Left ventricle myocardium inferior (tissue), 1 donor: ENCODE data around the gene ACAD9. TPM values are rescaled to one million over a fixed set of nuclear protein-coding genes. Genes with fewer than 3 reads are reported as not detected.

ENCODE experiments used
- DNase-seq: peaks from one replicate; pipeline ENCODE4 v3.0.0-alpha.2; 2020
- H3K27ac ChIP-seq: fragments of 200-600 bp; replicated peaks from 2 replicates; pipeline ENCODE4 v1.8.0; 2021
- H3K27me3 ChIP-seq: fragments of 200-600 bp; 2 replicates; pipeline ENCODE4 v1.8.0; 2021; ENCODE audit warnings: low read depth
- H3K36me3 ChIP-seq: fragments of 200-600 bp; 2 replicates; pipeline ENCODE4 v1.8.0; 2021
- H3K4me1 ChIP-seq: fragments of 200-600 bp; 2 replicates; pipeline ENCODE4 v1.8.0; 2021
- H3K4me3 ChIP-seq: fragments of 200-600 bp; 2 replicates; pipeline ENCODE4 v1.8.0; 2021; ENCODE audit warnings: mild to moderate bottlenecking, moderate library complexity
- H3K9me3 ChIP-seq: fragments of 200-600 bp; replicated peaks from 2 replicates; pipeline ENCODE4 v1.8.0; 2021
- intact Hi-C: fragments of 100-400 bp; cut with micrococcal nuclease; formaldehyde crosslinking; loops from one replicate; pipeline ENCODE4 v1.11.0; 2022
- total RNA-seq: library from RNA; stranded (reverse); fragmentation: NEBNext Ultra II Directional; extraction: Animal tissue kit (Norgen Biotek cat#: 25700); gene quantifications from one replicate; pipeline ENCODE4 v1.2.1, GENCODE V29; 2021
- TF ChIP-seq, protein P1 (sequence below): fragments of 200-600 bp; IDR thresholded peaks from 2 replicates; pipeline ENCODE4 v1.8.0; 2021; ENCODE audit warnings: antibody characterized with exemption, mild to moderate bottlenecking, borderline replicate concordance
- donor health status: DM: no; HTN: yes; CAD: no; lungs with severe emphysema.

ACAD9 gene
- total RNA-seq, 1 donor from 2014 or later: 35.9 TPM

DNA sequence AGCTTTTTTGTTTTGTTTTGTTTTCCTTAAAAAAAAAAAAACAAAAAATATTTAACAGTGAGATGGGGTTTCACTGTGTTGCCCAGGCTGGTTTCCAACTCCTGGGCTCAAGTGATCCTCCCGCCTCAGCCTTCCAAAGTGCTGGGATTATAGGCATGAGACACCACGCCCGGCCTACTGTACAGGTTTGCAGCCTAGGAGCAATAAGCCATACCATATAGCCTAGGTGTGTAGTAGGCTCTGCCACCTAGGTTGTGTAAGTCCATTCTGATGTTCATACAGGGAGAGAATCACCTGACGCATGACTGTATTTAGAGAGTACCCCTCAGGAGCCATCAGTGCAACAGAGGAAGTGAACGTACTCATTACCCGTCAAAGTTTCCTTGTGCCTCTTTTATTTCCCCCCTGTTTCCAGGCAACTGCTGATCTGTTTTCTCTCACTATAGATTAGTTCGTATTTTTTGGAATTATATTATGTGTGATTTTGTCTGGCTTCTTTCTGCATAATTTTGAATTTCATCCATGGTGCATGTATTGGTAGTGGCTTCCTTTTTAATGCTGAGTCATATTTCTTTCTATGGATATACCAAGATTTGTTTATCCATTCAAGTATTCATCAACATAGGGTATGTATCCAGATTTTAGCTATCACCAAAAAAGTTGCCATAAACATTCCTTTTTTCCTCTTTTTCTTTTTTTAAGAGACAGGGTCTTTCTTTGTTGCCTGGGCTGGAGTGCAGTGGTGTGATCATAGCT lies 9.9 kb downstream of the ACAD9 start:
- TF ChIP-seq, protein P1, sequence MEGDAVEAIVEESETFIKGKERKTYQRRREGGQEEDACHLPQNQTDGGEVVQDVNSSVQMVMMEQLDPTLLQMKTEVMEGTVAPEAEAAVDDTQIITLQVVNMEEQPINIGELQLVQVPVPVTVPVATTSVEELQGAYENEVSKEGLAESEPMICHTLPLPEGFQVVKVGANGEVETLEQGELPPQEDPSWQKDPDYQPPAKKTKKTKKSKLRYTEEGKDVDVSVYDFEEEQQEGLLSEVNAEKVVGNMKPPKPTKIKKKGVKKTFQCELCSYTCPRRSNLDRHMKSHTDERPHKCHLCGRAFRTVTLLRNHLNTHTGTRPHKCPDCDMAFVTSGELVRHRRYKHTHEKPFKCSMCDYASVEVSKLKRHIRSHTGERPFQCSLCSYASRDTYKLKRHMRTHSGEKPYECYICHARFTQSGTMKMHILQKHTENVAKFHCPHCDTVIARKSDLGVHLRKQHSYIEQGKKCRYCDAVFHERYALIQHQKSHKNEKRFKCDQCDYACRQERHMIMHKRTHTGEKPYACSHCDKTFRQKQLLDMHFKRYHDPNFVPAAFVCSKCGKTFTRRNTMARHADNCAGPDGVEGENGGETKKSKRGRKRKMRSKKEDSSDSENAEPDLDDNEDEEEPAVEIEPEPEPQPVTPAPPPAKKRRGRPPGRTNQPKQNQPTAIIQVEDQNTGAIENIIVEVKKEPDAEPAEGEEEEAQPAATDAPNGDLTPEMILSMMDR: no peak
- intact Hi-C loops: no loop called here
- no peak overlapping the region for H3K27ac ChIP-seq
- H3K4me3 ChIP-seq: no peak overlapping the region
- H3K4me1 ChIP-seq: peaks cover 2% of the 10 kb centered on the region
- peaks cover 68% of the 10 kb centered on the region for H3K36me3 ChIP-seq
- no peak for DNase-seq
- no peaks in the 10 kb centered on the region for H3K27me3 ChIP-seq
- H3K9me3 ChIP-seq: no peaks in the 10 kb centered on the region

DNA sequence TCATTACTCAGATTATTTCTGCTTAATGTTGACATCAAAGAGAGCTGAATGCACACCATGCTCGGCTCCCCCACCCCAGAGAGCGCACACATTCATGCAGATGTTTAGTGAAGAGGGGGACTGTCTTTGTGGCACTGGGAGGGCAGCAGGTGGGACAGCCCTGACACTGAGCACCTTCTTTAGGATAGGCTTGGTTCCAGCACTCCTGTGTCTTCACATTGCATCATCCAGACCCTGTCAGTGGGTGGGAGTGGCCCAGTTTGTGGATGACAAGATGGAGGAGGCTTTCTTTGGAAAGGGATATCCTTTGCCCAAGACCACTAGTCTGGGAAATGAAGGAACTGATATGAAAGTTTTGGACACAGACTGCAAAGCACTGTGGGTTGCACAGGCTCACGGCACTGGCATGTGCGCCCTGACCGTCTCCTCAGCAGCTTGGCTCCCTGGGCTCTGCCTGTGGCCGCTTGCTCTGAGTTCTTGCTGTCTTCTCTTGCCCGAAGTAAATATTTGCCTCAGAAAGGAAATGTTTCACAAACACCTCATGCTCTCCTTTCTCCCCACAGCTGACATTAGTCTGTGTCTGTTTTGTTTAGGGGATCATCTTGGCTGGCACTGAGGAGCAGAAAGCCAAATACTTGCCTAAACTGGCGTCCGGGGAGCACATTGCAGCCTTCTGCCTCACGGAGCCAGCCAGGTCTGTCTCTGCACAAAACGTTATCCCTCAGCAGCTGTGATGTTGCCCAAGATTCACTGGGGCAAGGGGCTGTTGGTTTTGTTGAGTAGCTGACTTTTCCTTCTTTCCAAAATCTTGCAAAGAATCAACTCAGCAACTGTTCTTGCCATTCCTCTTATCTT lies 16.6 kb downstream of the ACAD9 start:
- Histone ChIP-seq H3K27me3 (no peaks in the 10 kb centered on the region), H3K27ac (no peak overlapping the region), H3K36me3 (peaks cover 85% of the 10 kb centered on the region), H3K9me3 (no peaks in the 10 kb centered on the region), H3K4me3 (no peak overlapping the region), H3K4me1 (peaks cover 26% of the 10 kb centered on the region)
- no peak for DNase-seq
- TF ChIP-seq, protein P1: no peak
- intact Hi-C loops: no loop called here

DNA sequence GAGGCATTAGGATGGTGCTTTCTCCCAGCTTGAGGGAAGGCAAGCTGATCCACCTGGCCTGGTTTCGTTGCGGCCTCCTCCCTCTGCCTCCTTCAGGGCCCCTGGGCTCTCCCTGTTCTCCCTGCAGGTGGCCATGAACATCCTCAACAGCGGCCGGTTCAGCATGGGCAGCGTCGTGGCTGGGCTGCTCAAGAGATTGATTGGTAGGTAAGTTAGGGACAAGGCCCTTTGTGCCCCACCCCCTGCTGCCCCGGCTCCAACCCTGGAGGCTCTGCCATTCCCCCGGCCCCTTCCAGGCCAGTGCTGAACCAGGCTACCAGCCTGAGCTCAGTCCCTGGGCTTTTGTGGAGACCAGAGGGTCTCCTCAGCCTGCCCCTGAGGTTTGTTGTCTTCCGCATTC lies 23.0 kb downstream of the ACAD9 start:
- Histone ChIP-seq H3K4me1 (peaks cover 10% of the 10 kb centered on the region), H3K27me3 (no peaks in the 10 kb centered on the region), H3K27ac (no peak overlapping the region), H3K4me3 (no peak overlapping the region), H3K9me3 (no peaks in the 10 kb centered on the region), H3K36me3 (peaks cover 98% of the 10 kb centered on the region)
- DNase-seq: no peak
- intact Hi-C loops: no loop called here
- TF ChIP-seq, protein P1: no peak

DNA sequence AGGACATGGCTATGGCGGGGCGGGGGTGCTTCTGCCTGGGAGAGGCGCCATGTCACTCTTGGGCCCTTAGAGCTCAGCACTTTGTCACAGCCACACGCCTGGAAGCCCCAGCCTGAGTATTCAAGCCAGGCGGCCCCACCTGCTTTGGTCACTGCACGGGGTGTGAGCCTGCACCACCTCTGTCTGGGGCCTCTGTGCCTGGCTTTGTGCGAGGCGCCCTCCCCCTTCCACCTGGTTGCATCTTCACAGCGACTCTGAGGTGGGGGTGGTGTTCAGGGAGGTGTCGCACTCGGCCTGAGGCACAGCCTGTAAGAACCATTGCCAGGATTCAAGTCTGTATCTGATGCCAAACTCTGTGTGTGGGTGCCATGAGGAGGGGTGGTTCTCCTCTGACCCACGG lies 24.1 kb downstream of the ACAD9 start:
- no peak for DNase-seq
- Histone ChIP-seq H3K36me3 (peaks cover 97% of the 10 kb centered on the region), H3K4me3 (no peak overlapping the region), H3K27me3 (no peaks in the 10 kb centered on the region), H3K9me3 (no peaks in the 10 kb centered on the region), H3K4me1 (no peaks in the 10 kb centered on the region), H3K27ac (no peak overlapping the region)
- TF ChIP-seq, protein P1: no peak
- intact Hi-C loops: no loop called here

DNA sequence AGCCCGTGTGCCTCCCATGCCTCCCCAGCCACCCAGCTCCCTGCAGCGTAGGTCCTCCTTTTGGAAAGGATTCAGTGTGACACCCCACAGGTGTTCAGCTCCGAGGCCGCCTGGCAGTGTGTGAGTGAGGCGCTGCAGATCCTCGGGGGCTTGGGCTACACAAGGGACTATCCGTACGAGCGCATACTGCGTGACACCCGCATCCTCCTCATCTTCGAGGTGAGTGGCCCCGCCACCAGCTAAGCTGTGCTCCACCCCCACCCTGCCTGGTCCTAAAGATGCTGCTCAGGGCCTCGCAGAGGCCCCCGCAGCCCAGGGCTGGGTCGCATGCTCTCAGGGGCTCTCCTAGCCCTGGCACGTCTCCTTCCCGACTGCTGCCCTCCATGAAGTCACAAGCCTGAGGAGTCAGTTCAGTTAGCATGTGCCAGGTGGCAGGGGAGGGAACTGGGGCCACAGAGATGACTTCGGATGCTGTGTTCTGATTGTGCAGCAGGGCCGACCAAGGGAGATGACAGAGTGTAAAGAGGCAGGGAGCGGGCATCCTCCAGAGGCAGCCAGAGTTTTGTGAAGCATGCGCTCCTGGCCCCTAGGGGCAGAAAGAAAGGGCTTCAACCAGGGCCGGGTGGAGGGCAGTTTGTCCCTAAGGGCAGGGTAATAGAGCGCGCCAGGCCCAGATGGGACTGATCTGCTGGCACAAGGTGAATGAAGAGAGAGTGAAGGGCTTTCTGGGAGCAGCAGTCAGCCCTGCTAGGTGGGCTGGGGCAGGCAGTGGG lies 26.8 kb downstream of the ACAD9 start:
- Histone ChIP-seq H3K36me3 (peaks cover 97% of the 10 kb centered on the region), H3K9me3 (no peaks in the 10 kb centered on the region), H3K27ac (no peak overlapping the region), H3K4me1 (peaks cover 11% of the 10 kb centered on the region), H3K27me3 (no peaks in the 10 kb centered on the region), H3K4me3 (no peak overlapping the region)
- TF ChIP-seq, protein P1: no peak
- no peak for DNase-seq
- intact Hi-C loops: no loop called here
